Measurements from ENCODE around the gene FRMD5.

- TF ChIP-seq NPAS2 (CRISPR knock-in tag; IDR thresholded peaks at IDR 0.05; ENCODE audit: borderline replicate concordance) (no peak), RARB (CRISPR knock-in tag; IDR thresholded peaks at IDR 0.05) (no peak), SMC3 (IDR thresholded peaks at IDR 0.05) (no peak), CTCF (IDR thresholded peaks at IDR 0.05) (no peak), FOSL2 (IDR thresholded peaks at IDR 0.05) (no peak), FOSL2 (CRISPR knock-in tag; IDR thresholded peaks at IDR 0.05) (no peak), REST (IDR thresholded peaks at IDR 0.05) (no peak), POLR2A (IDR thresholded peaks at IDR 0.05; ENCODE audit: low read length) (no peak), RNF2 (IDR thresholded peaks at IDR 0.05; ENCODE audit: borderline replicate concordance, low read depth) (no peak)
Observed at GRCh38 chr15:44045661-44046060, 149.4 kb downstream of the FRMD5 start.
